GM23338 (cell line): ENCODE measurements around the gene TSPAN10. TPM values are rescaled to one million over a fixed set of nuclear protein-coding genes. Genes with fewer than 3 reads are reported as not detected.

Experiments used
- ATAC-seq: fragments of 200-7000 bp; cut with Tn5 transposase; 3 replicates; pipeline ENCODE4 v1.9.1; 2020
- DNase-seq: peaks from one replicate; pipeline ENCODE4 v3.0.0-alpha.2; 2015; ENCODE audit warnings: low spot score
- H2AFZ ChIP-seq: fragments of 200-600 bp; sonication (generic); 2 replicates; pipeline ENCODE4 v1.8.0; 2016; ENCODE audit warnings: antibody characterized with exemption, mild to moderate bottlenecking, moderate library complexity
- H3F3A ChIP-seq: fragments of 200-600 bp; sonication (generic); replicated peaks from 2 replicates; pipeline ENCODE4 v1.8.0; 2017; ENCODE audit warnings: antibody characterized with exemption, mixed run types, low read depth
- H3K27ac ChIP-seq: fragments of 200-600 bp; sonication (generic); 2 replicates; pipeline ENCODE4 v1.6.1; 2016; ENCODE audit warnings: low read depth
- H3K27me3 ChIP-seq: fragments of 200-600 bp; sonication (generic); 2 replicates; pipeline ENCODE4 v1.8.0; 2016; ENCODE audit warnings: mild to moderate bottlenecking, mixed run types, moderate library complexity; ENCODE audit not compliant: insufficient read depth
- H3K36me3 ChIP-seq: fragments of 200-600 bp; sonication (generic); 2 replicates; pipeline ENCODE4 v1.8.0; 2016; ENCODE audit warnings: mild to moderate bottlenecking; ENCODE audit not compliant: insufficient read depth
- H3K4me1 ChIP-seq: fragments of 200-600 bp; sonication (generic); 2 replicates; pipeline ENCODE4 v1.8.0; 2016; ENCODE audit warnings: mild to moderate bottlenecking, moderate library complexity; ENCODE audit not compliant: insufficient read depth
- H3K4me2 ChIP-seq: fragments of 200-600 bp; sonication (generic); 2 replicates; pipeline ENCODE4 v1.7.1; 2017; ENCODE audit warnings: mixed run types
- H3K4me3 ChIP-seq: fragments of 200-600 bp; sonication (generic); 2 replicates; pipeline ENCODE4 v1.6.1; 2016; ENCODE audit warnings: mixed run types
- H3K79me2 ChIP-seq: fragments of 200-600 bp; sonication (generic); replicated peaks from 2 replicates; pipeline ENCODE4 v1.8.0; 2017; ENCODE audit warnings: mild to moderate bottlenecking; ENCODE audit not compliant: insufficient read depth
- H3K9me2 ChIP-seq: fragments of 200-600 bp; sonication (generic); 2 replicates; pipeline ENCODE4 v1.8.0; 2017; ENCODE audit not compliant: insufficient read depth
- H4K20me1 ChIP-seq: fragments of 200-600 bp; sonication (generic); replicated peaks from 2 replicates; pipeline ENCODE4 v1.8.0; 2017; ENCODE audit warnings: mild to moderate bottlenecking; ENCODE audit not compliant: insufficient read depth
- H3K27ac Mint-ChIP-seq: 2 replicates; pipeline ENCODE4 v1.8.0; 2020; ENCODE audit warnings: inconsistent platforms, mild to moderate bottlenecking, moderate library complexity, mixed read lengths
- H3K27me3 Mint-ChIP-seq: 3 replicates; pipeline ENCODE4 v1.8.0; 2022; ENCODE audit warnings: low read depth, mild to moderate bottlenecking, moderate library complexity, mixed read lengths, inconsistent platforms; ENCODE audit not compliant: insufficient read depth, poor library complexity
- H3K36me3 Mint-ChIP-seq: 3 replicates; pipeline ENCODE4 v1.8.0; 2021; ENCODE audit warnings: low read depth, mild to moderate bottlenecking, inconsistent platforms, moderate library complexity, mixed read lengths
- H3K4me1 Mint-ChIP-seq: 3 replicates; pipeline ENCODE4 v1.8.0; 2020; ENCODE audit warnings: mild to moderate bottlenecking, inconsistent platforms, mixed read lengths
- H3K4me3 Mint-ChIP-seq: 3 replicates; pipeline ENCODE4 v1.8.0; 2021; ENCODE audit warnings: moderate library complexity, mild to moderate bottlenecking, inconsistent platforms, mixed read lengths
- H3K9me3 Mint-ChIP-seq: 3 replicates; pipeline ENCODE4 v1.8.0; 2020; ENCODE audit warnings: moderate library complexity, mild to moderate bottlenecking, inconsistent platforms, mixed read lengths
- CREB1 ChIP-seq: fragments of 250-450 bp; sonication (Bioruptor Pico); IDR thresholded peaks from 2 replicates; pipeline ENCODE4 v1.5.0; 2020; ENCODE audit warnings: low read depth, mild to moderate bottlenecking, moderate library complexity
- CTCF ChIP-seq, 2 experiments: fragments of 200-600 bp in 1 of 2; sonication (generic) in 1 of 2; conservative IDR thresholded peaks; 2 replicates each; pipeline versions ENCODE4 v1.5.1 to v1.6.1; 2016 to 2017; ENCODE audit warnings: antibody characterized with exemption in 2 of 2, low read depth in 2 of 2, mild to moderate bottlenecking in 2 of 2, moderate library complexity in 1 of 2
- ETS1 ChIP-seq: IDR thresholded peaks from 2 replicates; pipeline ENCODE4 v1.6.1; 2016; ENCODE audit warnings: antibody characterized with exemption
- EZH2 ChIP-seq: fragments of 200-600 bp; sonication (generic); IDR thresholded peaks from one replicate; pipeline ENCODE4 v1.8.0; 2017; ENCODE audit warnings: antibody characterized with exemption, mild to moderate bottlenecking, low read depth; ENCODE audit not compliant: unreplicated experiment
- EZH2phosphoT487 ChIP-seq: fragments of 200-600 bp; sonication (generic); IDR thresholded peaks from one replicate; pipeline ENCODE4 v1.8.1; 2018; ENCODE audit warnings: antibody characterized with exemption; ENCODE audit not compliant: unreplicated experiment
- JUNB ChIP-seq: IDR thresholded peaks from one replicate; pipeline ENCODE4 v1.6.1; 2016; ENCODE audit warnings: antibody characterized with exemption; ENCODE audit not compliant: unreplicated experiment
- NANOG ChIP-seq: IDR thresholded peaks from 2 replicates; pipeline ENCODE4 v1.6.1; 2016; ENCODE audit warnings: antibody characterized with exemption, borderline replicate concordance
- POLR2AphosphoS5 ChIP-seq: IDR thresholded peaks from 2 replicates; pipeline ENCODE4 v1.6.1; 2016; ENCODE audit warnings: antibody characterized with exemption, low read depth
- STAT1 ChIP-seq: IDR thresholded peaks from one replicate; pipeline ENCODE4 v1.6.1; 2016; ENCODE audit warnings: antibody characterized with exemption; ENCODE audit not compliant: unreplicated experiment
- ZNF114 ChIP-seq: fragments of 250-450 bp; sonication (Bioruptor Pico); IDR thresholded peaks from 2 replicates; pipeline ENCODE4 v1.5.0; 2020; ENCODE audit warnings: mild to moderate bottlenecking, moderate library complexity
- ZNF331 ChIP-seq: fragments of 250-450 bp; sonication (Bioruptor Pico); IDR thresholded peaks from 2 replicates; pipeline ENCODE4 v1.5.0; 2020; ENCODE audit warnings: low read depth, mild to moderate bottlenecking, moderate library complexity
- ZNF462 ChIP-seq: fragments of 250-450 bp; sonication (Bioruptor Pico); IDR thresholded peaks from 2 replicates; pipeline ENCODE4 v1.5.0; 2020; ENCODE audit warnings: mild to moderate bottlenecking, moderate library complexity
- polyA plus RNA-seq: library from polyadenylated mRNA; unstranded; fragments of >200 nt; fragmentation: Nextera tagmentation; extraction: Ambion mirVana; gene quantifications from 2 replicates; pipeline ENCODE4 v1.2.1, GENCODE V29; 2016
- total RNA-seq: library from RNA; depleted of rRNA; stranded (reverse); fragments of >200 nt; shearing (Covaris generic); gene quantifications from 2 replicates; pipeline ENCODE4 v1.2.3, GENCODE V29; 2014

TSPAN10 gene
- total and polyA plus RNA-seq, 2 experiments from 2014 or later: 0.66 to 1.2 TPM

- TF ChIP-seq ETS1 (no peak), CTCF (conservative IDR thresholded peaks at IDR 0.05; ENCODE audit: low read depth in 2 of 2) (no peak), EZH2 (no peak), JUNB (no peak)
Measured at GRCh38 chr17:81690549-81690948, 53.6 kb downstream of the TSPAN10 start (continued).

GRCh38 chr17:81691196-81691595 is 54.2 kb downstream of the TSPAN10 start:
- Histone ChIP-seq H3F3A (no peaks in the 10 kb centered on the region; the same call in 1 of the 2 replicates), H4K20me1 (peaks cover 1% of the 10 kb centered on the region; the same call in 1 of the 2 replicates), H3K27me3 (no peaks in the 10 kb centered on the region), H3K27ac (no peak overlapping the region), H3K9me2 (no peaks in the 10 kb centered on the region), H2AFZ (no peak overlapping the region), H3K4me1 (no peaks in the 10 kb centered on the region), H3K79me2 (peaks cover under 1% of the 10 kb centered on the region; the same call in 1 of the 2 replicates), H3K4me2 (no peak overlapping the region), H3K36me3 (no peaks in the 10 kb centered on the region), H3K4me3 (no peak overlapping the region)
- Mint-ChIP-seq H3K27ac (no peak overlapping the region), H3K9me3 (no peaks in the 10 kb centered on the region; the same call in 2 of the 3 replicates), H3K36me3 (peaks cover 47% of the 10 kb centered on the region), H3K27me3 (peaks cover 8% of the 10 kb centered on the region), H3K4me1 (no peaks in the 10 kb centered on the region; the same call in 2 of the 3 replicates), H3K4me3 (no peak overlapping the region)
- DNase-seq (no peak), ATAC-seq (no peak)
- TF ChIP-seq ETS1 (no peak), CREB1 (CRISPR knock-in tag) (no peak), EZH2 (no peak), NANOG (no peak), POLR2AphosphoS5 (no peak), STAT1 (no peak), JUNB (no peak), ZNF114 (CRISPR knock-in tag) (no peak), ZNF462 (CRISPR knock-in tag) (no peak), EZH2phosphoT487 (no peak), ZNF331 (no peak)
